NCI-H2227 (cell line): ENCODE data around the gene SAMD9L.

Experiments
- DNase-seq: peaks from one replicate; lab custom pipeline; 2025; ENCODE audit not compliant: unreplicated experiment; lab: John Stamatoyannopoulos, UW

The SAMD9L gene

GRCh38 chr7:93148144-93148543 lies at the start of gene SAMD9L:
TSS of gene SAMD9L (minus strand) at chr7:93148385. CDS start at chr7:93135971, 12,414 bp downstream.
- DNase-seq, result no peak

DNA sequence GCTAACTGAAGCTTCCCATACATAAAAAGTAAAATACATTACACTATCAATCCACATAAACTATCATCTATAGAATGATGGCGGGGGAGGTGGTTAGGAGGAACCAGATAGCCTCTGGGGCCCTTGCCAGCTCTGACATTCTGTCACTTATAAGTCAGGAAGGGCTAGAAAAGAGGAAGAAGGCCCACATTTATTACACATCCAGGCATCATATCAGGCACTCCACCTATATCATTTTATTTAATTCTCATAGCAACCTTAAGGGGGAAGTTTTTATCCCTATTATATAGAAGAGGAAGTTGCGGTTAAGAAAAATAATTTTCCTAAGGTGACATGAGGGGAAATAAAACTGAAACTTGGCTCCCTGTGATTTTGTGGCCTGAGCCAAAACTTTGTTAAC lies 48.2 kb upstream of the SAMD9L start:
- DNase-seq, result no peak

DNA sequence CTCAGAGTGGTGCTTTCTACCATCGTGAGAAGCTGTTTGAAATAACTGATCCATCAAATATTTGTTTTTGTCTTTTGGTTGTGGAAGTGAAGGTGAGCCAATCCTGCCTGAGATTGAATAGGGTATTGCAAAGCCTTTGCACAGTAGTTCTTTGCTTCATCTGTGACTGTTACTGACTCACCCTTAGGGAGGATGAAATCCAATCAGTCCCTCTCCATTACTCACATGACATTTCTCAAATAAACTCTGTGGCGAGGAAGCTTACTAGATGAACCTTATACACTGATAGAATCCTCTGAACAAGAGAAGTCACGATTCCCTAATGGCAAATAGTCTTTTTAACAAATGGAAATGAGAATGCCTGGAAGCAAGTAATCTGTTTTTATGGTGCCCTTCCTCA lies 46.2 kb upstream of the SAMD9L start:
- no peak for DNase-seq

GRCh38 chr7:93188870-93189634 lies 40.9 kb upstream of the SAMD9L start:
- no peak for DNase-seq

DNA sequence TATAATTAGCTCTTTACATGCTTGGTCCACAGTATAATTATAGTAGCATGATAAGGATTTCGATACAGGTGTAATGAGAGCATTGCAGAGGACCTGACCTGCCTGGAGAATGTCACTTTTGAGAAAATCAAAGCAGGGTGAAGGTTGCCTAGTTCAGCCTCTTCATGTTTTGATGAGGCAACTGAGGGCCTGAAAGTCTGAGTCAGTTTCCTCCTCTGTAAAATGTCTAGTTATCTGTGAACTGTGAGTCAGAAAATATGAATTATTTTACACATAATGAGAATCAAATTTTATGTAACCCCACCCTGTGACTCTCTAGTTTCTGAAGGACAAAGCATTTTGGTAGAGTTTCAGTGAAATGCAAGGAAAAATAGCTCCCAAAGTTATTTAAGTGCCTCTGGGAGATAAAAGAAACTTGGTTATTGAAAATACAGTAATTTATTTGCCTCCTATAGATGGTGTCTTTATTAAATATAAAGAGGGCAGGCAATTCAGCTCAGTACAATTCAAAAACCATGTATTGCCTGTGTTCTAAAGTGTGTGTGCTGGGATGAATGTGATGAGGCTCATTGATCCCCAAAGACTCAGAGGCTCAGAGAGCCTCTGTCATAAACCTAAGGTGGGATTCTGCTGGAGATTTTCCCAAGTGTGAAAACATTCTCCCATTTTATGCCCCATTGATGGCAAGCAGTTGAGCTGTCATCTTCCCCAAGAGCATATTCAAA lies 37.3 kb upstream of the SAMD9L start:
- no peak for DNase-seq

DNA sequence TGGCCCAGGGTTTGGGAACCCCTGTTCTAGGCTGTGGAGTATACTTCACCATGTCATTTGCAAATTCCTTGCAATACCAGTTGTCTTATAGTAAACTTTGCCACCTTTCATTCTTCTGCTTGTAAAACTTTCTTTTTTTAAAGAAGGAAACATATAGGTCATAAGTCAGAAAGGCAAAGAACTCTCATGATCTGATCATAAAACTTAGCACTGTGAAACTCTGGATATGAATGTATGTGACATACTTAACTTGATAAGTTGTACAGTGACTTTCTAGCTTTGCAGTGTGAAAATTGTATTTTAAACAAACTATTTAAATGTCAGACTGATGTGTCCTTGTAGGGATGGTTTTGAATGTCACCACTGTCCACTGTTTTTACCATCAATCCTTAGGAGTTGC lies 31.0 kb upstream of the SAMD9L start:
- no peak for DNase-seq

- DNase-seq, result peak; percentile 28
These were observed 30.0 kb upstream of the SAMD9L start for GRCh38 chr7:93178213-93178612.

DNA sequence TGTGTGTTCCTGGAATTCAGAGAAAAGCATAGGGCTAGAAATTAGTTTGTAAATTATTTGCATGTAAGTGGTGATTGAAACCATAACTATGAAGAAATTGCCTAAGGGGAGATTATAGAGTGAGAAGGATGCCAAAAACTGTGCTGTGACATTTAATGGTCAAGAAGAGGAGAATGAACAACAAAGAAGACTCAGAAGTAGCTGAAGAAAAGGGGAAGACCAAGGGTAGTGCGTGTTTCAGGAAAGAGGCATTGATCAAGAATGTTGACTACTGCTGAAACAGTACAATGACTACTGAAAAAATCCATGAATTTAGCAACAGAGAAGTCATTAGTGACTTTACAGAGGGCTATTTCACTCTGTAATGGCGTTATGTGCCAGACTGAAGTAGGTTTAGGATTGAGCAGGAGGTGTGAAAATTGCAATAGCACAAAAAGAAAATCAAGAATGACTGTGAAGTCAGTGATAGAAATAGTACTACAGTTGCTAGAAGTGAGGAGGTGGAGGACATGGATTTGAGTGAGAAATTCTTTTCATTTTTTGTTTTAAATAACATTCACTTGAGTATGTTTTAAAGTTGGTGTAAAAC lies 28.9 kb upstream of the SAMD9L start:
- DNase-seq, result no peak

GRCh38 chr7:93175219-93175618 lies 27.0 kb upstream of the SAMD9L start:
- no peak for DNase-seq

DNA sequence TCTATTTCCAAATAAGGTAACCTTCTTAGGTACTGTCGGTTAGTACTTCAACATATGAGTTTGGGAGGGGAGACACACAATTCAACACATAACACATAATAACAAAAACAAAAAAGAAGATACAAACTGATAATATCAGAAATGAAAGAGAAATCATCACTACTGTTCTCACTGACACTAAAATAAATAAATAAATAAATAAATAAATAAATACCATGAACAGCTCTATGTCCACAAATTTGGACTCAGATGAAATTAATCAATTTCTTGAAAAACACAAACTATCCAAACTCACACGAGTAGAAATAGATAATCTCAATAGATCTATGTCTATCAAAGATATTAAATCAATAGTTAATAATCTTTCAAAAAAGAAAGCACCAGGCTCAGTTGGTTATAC lies 24.5 kb upstream of the SAMD9L start:
- DNase-seq, result no peak

DNA sequence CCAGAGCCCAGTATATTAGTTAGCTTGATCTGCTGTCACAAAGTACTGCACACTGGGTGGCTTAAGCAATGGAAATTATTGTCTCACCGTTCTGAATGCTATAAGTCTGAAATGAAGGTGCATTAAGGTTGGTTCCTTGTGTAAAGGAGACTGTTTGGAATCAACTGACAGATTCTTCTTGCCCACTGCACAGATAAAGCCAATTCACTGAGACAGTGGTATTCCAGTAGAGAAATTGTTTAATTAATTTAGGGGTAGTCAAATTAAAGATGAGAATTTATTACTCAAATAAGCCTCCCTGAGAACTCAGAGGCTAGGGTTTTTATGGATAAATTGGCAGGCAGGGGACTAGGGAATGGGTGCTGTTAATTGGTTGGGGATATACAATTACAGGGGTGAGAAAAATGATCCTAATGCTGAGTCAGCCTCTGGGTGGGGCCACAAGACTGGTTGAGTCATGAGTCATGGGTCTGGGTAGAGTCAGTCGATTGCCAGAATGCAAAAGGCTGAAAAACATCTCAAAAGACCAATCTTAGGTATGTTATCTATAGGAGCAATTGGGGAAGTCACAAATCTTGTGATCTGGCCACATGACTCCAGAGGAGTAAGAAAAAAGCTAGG lies 23.5 kb upstream of the SAMD9L start:
- no peak for DNase-seq

GRCh38 chr7:93165447-93165846 lies 17.3 kb upstream of the SAMD9L start:
- DNase-seq, result no peak

- no peak for DNase-seq
These were observed 16.6 kb upstream of the SAMD9L start for GRCh38 chr7:93164766-93165165.

GRCh38 chr7:93161181-93161762 lies 13.1 kb upstream of the SAMD9L start:
- no peak for DNase-seq

DNA sequence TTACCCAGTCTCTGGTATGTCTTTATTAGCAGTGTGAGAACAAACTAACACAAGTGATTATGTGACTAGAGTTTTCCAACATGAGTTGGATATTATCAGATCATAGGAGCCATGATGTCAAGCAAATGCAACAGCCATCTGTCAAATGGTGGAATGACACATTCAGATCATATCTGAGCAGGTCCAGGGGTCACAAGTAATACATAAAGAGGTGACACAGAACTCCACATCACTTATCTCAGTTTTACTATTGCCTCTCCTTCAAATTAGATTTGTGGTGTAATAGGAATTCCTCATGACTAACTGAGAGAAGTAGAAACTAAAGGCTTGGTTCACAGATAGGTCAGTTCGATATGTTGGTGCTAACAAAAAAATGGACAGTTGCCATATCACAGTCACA lies 12.2 kb upstream of the SAMD9L start:
- DNase-seq, result no peak

- no peak for DNase-seq
These were observed 11.3 kb upstream of the SAMD9L start for GRCh38 chr7:93159490-93159889.

DNA sequence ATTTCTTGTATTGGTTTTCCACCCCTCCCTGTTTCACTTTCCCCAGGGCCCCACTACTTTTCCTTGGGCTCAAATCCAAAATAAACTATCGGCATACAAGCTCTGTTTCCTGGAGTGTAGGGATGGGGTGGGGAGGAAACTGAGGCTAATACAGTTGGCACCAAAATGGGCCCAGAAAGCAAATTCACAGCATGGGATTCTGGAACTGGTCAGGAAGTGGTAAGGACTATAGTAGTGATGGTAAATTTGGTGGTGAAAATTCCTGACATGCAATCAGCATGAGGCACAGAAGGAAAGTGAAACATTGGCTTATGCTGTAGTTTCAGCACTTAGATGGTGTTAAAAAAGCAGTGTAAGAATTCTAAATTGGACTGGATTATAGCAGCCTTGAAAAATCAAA lies 8.7 kb upstream of the SAMD9L start:
- no peak for DNase-seq

GRCh38 chr7:93150200-93150835 lies 2.1 kb upstream of the SAMD9L start:
- no peak for DNase-seq

GRCh38 chr7:93148727-93149126 lies 542 bp upstream of the SAMD9L start:
- DNase-seq, result no peak

DNA sequence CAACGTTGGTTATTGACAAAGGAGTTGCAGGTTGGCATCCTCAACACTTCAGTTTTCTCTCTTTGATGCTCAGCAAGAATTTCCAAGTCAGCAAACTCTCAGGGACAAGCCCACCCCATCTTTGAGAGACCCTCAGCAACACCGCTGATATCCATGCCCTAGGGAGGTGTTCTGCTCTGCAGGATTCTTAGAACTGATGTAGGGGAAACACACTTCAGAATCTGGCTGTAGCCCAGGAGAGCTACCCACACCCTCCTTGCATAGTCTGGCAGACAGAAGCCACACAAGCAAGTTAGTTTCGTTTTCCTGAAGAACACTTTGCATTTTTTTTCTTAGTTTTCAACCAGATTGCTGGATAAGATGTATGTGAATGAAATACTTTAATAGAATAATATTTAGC lies 822 bp downstream of the SAMD9L start:
- peak; percentile 17 for DNase-seq
